CD1c-positive myeloid dendritic cell (primary cell): Measurements from ENCODE around the gene IFT80.

Source experiments
- DNase-seq: peaks from one replicate; pipeline ENCODE4 v3.0.0-alpha.2; 2016; ENCODE audit errors: extremely low spot score

The IFT80 gene

DNA sequence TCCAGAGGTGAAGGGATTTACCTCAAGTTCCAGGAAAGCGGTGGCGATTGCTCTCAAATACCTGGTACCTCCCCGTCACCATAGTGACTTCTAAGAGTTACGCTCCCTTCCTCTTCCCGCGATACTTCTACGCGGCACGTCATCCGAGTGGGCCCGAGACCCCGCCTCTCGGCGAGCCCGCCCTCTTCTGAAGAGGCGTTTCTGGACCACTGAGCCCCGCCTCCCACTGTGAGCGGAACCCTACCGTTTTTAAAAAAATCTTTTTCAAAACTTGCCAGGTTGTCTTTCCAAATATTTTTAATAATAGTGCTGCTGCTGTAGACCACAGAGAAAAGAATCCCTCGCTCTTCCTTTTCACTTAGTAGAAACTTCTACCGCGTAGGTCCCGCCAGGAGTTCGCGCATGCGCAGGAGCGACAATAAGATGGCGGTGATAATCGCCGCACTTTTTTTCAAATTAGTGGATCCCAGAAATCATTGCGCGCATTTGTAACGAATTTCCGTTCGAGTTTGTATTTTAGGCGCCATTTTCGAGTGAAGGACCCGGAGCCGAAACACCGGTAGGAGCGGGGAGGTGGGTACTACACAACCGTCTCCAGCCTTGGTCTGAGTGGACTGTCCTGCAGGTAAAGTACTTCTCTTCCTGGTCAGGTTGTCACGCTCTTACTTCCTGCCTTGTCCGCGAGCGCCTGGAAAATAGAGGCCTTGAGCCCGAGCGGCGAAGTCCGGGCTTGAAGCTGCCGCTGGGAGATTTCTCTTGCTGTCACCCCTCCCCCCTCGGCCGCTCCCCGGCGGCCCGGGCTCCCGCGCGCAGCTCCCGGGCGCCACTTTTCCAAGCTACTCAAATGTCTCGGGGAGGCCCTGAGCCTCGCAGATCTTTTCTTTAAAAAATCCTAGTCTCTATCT, at the start of gene IFT80, which contains the start of gene SMC4:
Gene IFT80, minus strand, starts transcription at position 101 of the 905 bp plus-strand sequence. CDS start 14,625 bp downstream, outside the sequence.
Gene SMC4, plus strand, starts transcription at position 526 of the 905 bp plus-strand sequence. CDS start 1,177 bp downstream, outside the sequence.
- peak; percentile 98 for DNase-seq

DNA sequence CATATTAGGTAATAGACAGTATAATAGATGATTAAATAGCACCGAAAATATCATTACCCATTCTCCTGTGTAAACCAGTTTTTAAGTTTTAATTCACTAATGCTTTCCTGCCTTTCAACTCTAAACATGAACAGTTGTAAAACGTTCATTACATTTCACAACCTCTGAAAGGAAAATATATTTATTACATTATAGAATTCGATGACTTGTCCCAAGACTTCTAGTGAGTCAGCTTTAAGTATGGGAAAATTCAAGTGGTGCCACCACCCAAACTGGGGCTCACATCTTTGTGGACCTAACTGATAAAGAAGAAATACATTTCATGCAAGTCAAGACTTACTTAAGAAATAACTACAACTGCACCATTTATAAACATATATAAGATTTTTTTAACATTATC, 48.5 kb upstream of the IFT80 start:
- no peak for DNase-seq

DNA sequence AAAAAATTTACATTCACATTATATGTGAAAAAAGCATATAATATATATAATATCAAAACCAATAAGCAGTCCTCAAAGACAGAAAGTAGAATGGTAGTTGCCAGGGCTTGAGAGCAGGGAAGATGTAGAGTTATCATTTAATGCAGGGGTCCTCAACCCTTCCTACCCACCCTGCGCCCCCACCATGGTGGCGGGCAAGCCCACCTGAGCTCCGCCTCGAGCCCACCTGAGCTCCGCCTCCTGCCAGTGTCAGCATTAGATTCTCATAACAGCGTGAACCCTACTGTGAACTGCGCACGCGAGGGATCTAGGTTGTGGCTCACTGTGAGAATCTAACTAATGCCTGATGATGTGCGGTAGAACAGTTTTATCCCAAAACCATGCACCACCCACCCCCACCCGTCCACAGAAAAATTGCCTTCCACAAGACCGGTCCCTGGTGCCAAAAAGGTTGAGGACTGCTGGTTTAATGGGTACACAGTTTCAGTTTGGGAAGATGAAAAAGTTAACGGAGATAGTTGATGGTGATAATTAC, 47.6 kb upstream of the IFT80 start:
- DNase-seq, result no peak

DNA sequence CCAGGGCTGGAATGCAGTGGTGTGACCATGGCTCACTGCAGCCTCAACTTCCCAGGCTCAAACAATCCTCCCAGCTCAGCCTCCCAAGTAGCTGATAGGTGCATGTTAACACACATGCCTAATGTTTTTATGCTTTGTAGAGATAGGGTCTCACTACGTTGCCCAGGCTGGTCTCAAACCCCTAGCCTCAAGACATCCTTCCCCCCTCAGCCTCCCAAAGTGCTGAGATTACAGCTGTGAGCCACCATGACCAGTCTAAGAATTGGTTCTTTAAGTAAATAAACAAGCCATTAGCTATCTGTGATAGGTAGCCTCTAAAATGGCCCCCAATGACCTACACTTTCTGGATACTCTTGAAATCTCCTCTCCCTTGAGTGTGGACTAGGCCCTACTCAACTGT, 46.8 kb upstream of the IFT80 start:
- no peak for DNase-seq

DNA sequence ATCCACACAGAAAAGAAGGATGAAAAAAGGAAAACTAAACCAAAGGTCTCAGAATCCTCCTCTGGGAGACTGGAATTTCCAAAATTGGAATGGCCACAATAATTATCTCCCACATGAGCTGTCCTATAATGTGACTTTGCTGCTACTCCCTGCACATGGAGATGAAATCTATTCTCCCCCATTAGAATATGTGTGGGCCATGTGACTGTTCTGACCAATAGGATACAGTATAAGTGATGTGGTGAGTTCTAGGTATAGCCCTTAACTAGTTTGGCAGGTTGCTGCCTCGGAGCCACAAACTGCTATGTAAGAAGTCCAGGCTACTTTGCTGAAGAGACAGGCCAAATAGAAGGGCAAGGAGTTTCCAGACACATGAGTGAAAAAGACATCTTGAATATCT, 45.4 kb upstream of the IFT80 start:
- no peak for DNase-seq

DNA sequence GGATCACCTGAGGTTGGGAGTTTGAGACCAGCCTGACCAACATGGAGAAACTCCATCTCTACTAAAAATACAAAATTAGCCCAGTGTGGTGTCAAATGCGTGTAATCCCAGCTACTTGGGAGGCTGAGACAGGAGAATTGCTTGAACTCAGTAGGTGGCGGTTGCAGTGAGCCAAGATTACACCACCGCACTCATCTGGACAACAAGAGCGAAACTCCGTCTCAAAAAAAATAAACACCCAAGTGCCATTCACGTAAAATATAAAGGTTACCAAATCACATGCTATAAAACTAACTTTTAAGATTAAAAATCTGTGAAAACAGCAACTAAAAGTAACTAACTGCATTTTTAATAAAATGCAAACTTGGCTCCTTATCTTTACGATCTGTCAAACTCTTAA, 41.7 kb upstream of the IFT80 start:
- no peak for DNase-seq

DNA sequence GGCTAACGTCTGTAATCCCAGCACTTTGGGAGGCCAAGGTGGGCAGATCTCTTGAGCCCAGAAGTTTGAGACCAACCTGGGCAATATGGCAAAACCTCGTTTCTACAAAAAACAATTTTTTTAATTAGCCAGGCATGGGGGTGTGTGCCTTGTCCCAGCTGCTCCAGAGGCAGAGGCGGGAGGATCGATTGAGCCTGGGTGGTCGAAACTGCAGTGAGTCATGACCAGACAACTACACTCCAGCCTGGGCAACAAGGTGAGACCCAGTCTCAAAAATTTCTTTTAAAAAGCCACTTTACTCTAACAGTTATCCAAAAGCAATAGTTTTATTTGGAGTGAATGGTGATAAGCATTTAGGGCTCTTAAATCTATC, 38.0 kb upstream of the IFT80 start:
- no peak for DNase-seq

DNA sequence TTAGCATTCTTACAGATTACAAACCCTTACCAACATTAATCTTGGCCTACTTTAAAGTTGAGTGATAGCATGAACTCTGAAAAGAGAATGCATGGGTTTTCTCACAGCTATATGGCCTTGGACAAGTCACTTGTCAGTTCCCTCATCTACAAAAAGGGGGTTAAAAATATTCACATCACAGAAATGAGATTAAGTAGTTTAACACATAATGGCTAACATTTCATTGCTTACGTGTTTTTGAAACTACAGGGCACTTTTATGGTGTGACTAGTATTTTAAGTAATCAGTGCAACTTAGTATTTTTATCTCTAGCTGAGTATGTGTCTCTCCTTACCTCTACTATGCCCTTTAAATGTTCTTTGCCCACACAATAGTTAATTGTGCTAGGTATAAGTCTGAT, 36.7 kb upstream of the IFT80 start:
- no peak for DNase-seq

DNA sequence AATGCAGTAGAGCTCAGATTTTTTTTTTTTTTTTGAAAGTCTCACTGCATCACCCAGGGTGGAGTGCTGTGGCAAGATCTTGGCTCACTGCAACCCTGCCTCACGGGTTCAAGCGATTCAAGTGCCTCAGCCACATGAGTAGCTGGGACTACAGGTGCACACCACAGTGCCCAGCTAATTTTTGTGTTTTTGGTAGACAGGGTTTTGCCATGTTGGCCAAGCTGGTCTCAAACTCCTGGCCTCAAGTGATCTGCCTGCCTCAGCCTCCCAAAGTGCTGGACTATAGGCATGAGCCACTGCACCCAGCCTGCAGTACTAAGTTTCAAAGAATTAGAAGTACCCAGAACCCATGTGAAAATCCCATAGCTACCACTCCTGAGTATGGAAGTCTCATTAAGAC, 36.1 kb upstream of the IFT80 start:
- DNase-seq, result no peak

DNA sequence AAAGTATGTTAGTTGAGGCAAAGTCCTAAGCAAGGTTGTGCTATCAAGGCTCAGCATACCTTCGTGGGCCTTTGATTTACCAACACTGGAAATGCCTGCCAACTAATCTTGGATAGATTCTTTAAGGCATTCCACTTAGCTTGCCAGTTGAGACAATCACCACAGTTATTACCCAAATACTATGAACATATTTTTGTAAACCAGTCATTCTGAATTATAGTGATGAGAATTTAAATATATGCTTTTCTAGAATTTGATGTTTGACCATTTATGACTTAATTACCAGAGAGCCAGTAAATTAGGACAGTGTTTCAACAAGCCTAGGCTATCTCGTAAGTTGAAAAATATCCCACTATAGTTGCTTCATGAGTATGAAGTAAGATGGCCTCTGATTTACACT, 35.0 kb upstream of the IFT80 start:
- no peak for DNase-seq

DNA sequence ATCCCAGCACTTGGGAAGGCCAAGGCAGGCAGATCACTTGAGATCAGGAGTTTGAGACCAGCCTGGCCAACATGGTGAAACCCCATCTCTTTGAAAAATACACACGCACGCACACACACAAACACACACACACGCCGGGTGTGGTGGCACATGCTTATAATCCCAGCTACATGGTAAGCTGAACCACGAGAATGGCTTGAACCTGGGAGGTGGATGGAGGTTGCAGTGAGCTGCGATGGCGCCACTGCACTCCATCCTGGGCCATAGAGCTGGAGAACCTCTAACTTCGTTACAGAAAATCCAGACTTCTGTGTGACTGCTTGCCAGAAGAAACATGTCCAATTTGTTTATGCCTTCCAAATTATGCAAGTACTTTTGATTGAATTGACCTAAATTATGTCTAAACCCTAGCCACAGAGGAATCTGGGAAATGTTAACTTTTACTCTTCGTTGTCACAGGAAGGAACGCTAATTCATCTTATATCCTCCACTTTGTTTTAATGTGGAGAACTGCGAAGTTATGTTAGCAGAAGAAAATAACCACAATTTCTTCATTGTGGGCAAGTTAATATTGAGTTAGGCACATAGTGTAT, 28.9 kb upstream of the IFT80 start:
- DNase-seq, result no peak

DNA sequence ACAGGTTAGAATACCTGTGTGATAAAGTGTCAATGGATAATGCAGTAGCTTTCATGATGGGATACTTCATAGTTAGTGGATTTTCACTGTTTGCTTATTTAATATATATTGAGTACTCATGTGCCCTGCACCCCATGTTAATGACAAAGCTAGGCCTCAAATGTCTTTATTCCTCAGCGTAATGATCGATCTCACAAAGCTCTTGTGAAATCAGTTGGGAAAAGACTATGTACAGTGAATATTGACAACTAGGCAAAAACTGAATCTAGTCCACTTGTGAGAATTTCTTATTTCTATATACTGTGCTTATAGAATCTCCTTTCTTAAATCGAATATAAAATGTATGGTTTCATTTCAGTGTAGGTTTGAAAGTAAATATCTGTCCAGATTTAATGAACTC, 18.3 kb upstream of the IFT80 start:
- DNase-seq, result no peak

DNA sequence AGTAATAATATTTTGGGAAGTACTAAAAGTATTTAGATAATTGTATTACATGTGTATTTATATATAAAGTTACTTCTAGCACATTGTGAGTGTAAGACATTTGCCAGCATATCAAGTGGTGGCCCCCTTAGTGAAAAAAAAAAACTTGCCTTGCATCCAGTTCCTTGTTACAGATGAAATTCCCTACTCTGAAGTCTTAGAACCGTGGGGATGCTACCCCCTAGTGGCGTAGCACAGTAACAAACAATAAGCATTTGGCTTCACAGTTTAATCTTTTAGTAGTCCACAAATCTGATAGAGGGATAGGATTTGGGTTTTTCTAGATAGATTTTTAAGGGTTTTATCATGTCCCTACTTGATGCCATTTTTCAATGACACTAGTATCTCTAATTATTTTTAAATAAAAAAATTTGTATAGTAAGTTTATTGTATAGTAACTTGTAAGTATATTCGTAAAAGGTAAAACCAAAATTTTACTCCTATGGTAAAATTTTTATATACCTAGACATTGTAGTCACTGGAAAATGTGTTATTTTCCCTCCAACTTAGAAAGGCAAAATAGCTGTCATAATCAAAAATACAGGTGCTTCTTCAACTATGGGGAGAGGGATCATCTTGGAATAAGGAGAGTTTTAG, 14.7 kb upstream of the IFT80 start:
- peak; percentile 80 for DNase-seq

DNA sequence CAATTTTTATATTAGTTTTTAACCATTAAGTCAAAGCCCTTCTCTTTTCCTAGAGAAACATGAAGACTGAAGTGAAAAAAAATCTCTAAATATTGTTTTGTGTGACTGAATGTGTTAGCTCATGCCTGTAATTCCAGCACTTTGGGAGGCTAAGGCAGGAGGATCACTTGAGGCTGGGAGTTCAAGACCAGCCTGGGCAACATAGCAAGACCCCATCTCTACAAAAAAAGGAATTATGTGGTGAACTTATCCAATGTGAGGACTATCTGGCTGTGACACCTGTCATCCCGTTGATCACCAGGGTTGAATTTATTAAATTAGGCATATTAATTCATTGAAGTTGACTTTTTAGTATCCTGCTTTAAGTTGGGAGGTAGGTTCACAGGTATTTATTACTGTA, 13.5 kb upstream of the IFT80 start:
- DNase-seq, result no peak

DNA sequence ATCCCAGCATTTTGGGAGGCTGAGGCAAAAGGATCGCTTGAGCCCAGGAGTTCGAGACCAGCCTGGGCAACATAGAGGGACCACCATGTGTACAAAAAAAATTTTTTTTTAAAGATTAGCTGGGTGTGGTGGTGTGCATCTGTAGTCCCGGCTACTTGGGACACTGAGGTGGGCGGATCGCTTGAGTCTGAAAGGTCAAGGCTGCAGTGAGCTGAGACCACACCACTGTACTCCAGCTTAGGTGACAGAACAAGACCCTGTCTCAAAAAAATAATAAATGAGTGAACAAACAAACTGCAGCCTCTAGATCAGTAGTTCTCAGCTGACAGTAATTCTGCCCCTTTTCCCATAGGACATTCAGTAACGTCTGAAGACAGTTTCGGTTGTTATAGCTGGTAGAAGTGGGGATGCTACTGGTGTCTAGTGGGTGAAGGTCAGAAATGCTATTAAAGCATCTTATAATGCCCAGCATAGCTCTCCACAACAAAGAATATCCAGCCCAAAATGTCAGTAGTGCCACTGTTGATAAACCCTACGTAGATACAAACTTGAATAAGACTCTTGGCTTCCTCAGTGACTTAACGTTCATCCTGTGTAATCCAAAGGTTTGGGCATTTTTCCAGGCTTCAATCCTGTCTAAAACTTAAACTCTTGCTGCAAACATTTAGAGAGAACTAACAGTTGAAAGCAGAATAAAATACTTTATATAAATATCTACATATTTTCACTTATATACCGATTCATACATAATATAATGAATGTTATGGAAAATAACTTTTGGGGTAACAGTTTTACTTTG, 11.0 kb upstream of the IFT80 start:
- DNase-seq, result no peak

DNA sequence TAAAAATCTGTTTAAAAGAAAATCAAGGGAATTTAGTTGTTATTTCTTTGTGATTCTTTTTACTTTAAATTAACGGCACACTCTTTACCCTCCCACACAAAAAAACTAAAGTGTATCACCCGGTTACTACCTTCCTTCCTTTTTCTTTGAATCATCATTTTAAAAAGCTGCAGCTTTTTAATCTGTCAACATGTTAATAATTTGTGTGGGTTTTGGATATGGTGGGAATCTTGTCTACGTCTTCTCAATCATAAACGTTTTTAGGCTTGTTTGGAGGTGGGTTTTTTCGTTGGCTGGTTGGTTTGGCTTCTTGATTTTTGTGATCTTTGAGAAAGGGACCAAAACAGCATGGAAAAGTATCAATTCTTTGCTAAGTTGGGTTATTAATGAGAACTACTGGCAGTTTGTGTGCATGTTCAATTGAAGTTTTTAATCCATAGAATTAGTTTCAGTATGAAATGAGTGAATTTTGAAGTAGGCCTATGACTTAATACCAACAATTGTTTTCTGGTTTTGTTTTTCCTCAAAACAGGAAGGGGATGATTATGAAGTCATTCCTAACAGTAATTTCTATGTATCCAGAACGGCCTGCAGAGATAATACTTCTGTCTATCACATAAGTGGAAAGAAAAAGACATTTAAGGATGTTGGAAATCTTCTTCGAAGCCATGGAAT, 4.9 kb upstream of the IFT80 start:
- peak; percentile 14 for DNase-seq

DNA sequence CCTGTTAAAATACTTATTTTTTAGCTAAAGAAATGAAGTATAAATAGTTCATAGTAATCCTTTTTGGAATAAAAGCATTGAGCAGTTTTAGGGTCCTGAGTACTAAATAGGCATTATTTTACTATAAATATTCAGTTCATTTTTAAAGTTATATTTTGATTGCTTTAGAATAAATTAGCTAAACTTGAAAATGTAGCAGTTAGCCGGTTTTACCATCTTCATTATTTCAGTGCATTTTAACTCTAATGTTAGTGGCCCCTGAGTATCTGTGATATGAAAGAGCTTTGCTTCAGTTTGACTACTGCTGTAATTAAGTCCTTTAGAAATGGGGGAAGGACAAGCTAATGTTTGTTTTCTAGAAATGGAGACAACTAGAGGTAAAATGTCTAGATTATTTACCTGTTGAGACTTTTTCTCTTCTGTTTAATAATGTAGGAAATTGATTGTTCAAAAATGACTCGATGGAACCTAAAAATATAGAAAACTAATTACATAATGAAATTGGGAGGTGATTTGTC, 4.1 kb upstream of the IFT80 start:
- no peak for DNase-seq

DNA sequence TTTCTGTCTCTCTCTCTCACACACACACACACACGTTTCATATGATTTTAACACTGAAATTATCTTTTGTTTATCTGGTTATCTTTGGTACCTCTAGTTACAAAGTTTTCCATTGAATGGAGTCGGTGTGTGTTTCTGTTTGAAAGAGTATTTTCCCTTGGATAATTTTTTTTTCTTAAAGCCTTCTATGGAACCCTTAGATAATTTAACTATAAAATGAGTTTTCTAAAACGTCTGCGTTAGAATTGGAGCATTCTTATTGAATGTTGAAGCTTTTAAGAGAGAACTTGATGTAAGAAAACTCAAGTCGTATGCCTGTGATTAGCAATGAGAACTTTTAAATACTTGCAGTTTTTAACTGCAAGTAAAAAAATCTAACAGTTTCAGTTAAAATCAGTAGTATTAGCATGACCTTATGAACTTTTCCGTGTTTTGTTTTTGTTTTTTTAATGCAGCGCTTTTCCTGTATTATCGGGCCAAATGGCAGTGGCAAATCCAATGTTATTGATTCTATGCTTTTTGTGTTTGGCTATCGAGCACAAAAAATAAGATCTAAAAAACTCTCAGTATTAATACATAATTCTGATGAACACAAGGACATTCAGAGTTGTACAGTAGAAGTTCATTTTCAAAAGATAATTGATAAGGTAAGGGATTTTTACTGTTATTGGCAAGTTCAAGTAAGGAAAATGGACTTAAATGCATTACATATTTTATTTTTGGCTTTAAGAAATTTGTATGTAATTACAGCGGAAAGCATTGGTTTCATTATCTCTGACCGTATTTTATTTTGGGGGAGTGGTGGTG, 3.4 kb upstream of the IFT80 start:
- DNase-seq, result no peak

DNA sequence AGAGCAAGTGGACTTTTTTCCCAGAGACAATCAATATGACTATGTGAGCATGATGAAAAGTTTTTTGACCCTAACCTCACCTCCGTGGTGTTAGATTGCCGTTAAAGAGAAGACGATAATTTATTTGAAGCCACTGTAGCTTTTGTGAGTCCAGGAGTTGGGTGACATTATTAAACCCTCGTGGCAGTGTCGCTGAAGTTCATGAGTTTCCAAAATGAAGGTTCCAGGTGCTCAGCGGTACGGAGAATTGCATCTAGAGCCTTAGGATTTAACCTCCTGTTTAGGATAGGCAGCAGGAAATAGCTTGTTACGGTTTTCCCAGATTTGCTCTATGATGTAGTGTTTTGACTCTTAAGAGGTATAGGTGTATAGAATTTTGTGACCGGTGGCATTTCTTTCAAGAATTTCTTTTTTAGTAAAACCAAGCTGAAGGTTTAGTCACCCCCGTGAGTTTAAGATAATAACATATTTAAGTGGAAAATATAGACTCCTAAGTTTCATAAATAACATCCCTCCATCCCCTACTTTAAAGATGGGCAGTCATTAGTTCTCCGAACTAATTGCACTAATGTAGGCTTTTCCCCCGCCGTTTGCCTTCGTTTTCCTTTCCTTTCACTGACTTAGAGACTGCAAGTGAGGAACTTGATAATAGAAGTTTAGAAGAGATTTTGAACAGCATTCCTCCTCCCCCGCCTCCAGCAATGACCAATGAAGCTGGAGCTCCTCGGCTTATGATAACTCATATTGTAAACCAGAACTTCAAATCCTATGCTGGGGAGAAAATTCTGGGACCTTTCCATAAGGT, 2.5 kb upstream of the IFT80 start:
- DNase-seq, result peak; percentile 43
